Activated CD8-positive, alpha-beta T cell treated with anti-CD3 and anti-CD28 coated beads for 36 hours (primary cell): Measurements from ENCODE around the gene CDC123. TPM values are rescaled to one million over a fixed set of nuclear protein-coding genes. Genes with fewer than 3 reads are reported as not detected.
"Not testable (repeated sequence)": the region's sequence is repeated elsewhere in the genome, so short reads cannot be mapped to it uniquely, and the experiment has no call there.

ENCODE experiments used
- ATAC-seq: fragments of 200-7000 bp; cut with Tn5 transposase; one replicate; pipeline ENCODE4 v1.10.0; 2021; ENCODE audit warnings: mild to moderate bottlenecking, moderate library complexity
- CTCF ChIA-PET: fragments of 350-600 bp; sonication (Branson Sonifier 250); formaldehyde crosslinking; loops from one replicate; lab custom pipeline; 2021; ENCODE audit warnings: antibody characterized with exemption; lab: Charles Lee
- POLR2A ChIA-PET: fragments of 350-600 bp; sonication (Branson Sonifier 250); formaldehyde crosslinking; loops from one replicate; lab custom pipeline; 2021; ENCODE audit warnings: antibody characterized with exemption; lab: Charles Lee
- DNase-seq: peaks from one replicate; pipeline ENCODE4 v3.0.0-alpha.2; 2020
- H3K27ac Mint-ChIP-seq: one replicate; pipeline ENCODE4 v1.8.0; 2021; ENCODE audit warnings: mild to moderate bottlenecking, mixed read lengths
- H3K27me3 Mint-ChIP-seq: one replicate; pipeline ENCODE4 v1.8.0; 2021; ENCODE audit warnings: mixed read lengths
- H3K36me3 Mint-ChIP-seq: one replicate; pipeline ENCODE4 v1.8.0; 2021; ENCODE audit warnings: low read depth, mixed read lengths
- H3K4me1 Mint-ChIP-seq: one replicate; pipeline ENCODE4 v1.8.0; 2021; ENCODE audit warnings: low read depth, mixed read lengths
- H3K4me3 Mint-ChIP-seq: one replicate; pipeline ENCODE4 v1.8.0; 2021; ENCODE audit warnings: mild to moderate bottlenecking, moderate library complexity, mixed read lengths
- H3K9me3 Mint-ChIP-seq: one replicate; pipeline ENCODE4 v1.8.0; 2021; ENCODE audit warnings: mixed read lengths
- intact Hi-C: fragments of 100-400 bp; cut with micrococcal nuclease; formaldehyde crosslinking; loops from one replicate; pipeline ENCODE4 v1.10.0; 2022
- total RNA-seq, 2 experiments: library from RNA; stranded (reverse); gene quantifications; one replicate each; pipeline ENCODE4 v1.2.3, GENCODE V29; 2021
- TF ChIP-seq, protein P1 (sequence below): fragments of 200-600 bp; IDR thresholded peaks from one replicate; pipeline ENCODE4 v1.8.0; 2022; ENCODE audit warnings: antibody characterized with exemption, mild to moderate bottlenecking

CDC123 gene
- total RNA-seq, 2 experiments from 2014 or later, result 123 to 125 TPM

DNA sequence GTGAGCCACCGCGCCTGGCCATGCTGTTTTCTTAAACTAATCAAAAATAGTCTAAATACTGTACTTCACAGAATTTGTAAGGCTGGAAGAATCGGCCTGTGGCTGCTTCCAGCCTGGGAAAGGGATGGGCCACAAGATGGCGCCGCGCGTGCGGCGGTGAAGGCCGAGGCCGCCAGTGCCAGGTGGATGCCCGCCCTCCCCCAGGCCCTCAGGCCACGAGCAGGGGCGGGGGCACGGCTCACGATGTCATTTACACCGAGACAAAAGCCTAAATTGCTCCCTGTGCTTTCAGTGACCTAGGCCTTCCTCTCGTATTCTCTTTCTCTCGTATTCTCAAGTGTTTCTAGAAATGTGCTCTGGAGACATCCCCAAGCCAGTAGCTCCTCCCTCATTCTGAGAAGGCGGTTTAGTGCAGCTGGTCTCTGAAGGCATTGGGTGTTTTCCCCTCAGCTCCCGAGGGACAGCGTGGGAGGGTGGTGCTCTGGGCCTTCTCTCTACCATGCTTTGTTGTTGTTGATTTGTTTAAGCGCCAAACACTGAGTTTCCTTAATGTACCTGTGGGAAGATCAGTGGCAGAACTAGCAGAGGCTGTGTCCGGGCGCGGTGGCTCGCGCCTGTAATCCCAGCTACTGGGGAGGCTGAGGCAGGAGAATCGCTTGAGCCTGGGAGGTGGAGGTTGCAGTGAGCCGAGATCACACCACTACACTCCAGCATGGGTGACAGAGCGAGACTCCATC, 68.4 kb downstream of the CDC123 start:
- Mint-ChIP-seq H3K9me3 (no peaks in the 10 kb centered on the region), H3K36me3 (peaks cover 3% of the 10 kb centered on the region), H3K27ac (peak overlapping the region; percentile 85), H3K27me3 (no peaks in the 10 kb centered on the region), H3K4me1 (peaks cover 24% of the 10 kb centered on the region), H3K4me3 (peak overlapping the region; percentile 30)
- TF ChIP-seq, protein P1, sequence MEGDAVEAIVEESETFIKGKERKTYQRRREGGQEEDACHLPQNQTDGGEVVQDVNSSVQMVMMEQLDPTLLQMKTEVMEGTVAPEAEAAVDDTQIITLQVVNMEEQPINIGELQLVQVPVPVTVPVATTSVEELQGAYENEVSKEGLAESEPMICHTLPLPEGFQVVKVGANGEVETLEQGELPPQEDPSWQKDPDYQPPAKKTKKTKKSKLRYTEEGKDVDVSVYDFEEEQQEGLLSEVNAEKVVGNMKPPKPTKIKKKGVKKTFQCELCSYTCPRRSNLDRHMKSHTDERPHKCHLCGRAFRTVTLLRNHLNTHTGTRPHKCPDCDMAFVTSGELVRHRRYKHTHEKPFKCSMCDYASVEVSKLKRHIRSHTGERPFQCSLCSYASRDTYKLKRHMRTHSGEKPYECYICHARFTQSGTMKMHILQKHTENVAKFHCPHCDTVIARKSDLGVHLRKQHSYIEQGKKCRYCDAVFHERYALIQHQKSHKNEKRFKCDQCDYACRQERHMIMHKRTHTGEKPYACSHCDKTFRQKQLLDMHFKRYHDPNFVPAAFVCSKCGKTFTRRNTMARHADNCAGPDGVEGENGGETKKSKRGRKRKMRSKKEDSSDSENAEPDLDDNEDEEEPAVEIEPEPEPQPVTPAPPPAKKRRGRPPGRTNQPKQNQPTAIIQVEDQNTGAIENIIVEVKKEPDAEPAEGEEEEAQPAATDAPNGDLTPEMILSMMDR, result peak; percentile 73
- ATAC-seq, result peak; percentile 92
- ChIA-PET POLR2A (no interaction called here), CTCF (interaction anchor here (0.6 to 3.3 kb wide), 17 partner anchors 13 to 447 kb away, joined by 3 to 38 read pairs (median 3); no protein-coding TSS in a partner anchor)
- DNase-seq, result peak; percentile 89
- intact Hi-C loops, result loop anchor here (5.0 kb wide), 2 partner anchors 393 to 448 kb away; no protein-coding TSS in a partner anchor

DNA sequence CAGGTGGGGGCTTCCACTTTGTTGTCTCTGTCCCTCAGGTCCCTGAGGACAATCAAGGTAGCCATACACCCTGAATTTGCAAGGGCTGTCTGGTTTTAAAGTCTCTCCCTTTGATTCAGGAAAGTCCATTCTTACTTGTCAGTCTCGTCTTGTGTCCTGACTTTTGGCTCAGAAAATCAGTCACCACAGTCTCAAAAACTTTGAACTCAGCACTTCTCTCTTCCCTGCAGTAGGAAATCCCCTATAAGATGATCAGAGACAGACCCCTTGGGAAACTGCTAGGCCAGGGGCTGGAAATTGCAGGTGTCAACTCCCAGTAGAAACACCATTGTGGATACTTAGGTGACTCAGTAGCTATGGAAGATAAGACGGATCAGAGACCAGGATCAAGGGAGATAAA, 73.1 kb downstream of the CDC123 start:
- Mint-ChIP-seq H3K4me3 (no peak overlapping the region), H3K4me1 (peaks cover 14% of the 10 kb centered on the region), H3K36me3 (no peaks in the 10 kb centered on the region), H3K27ac (no peak overlapping the region), H3K27me3 (no peaks in the 10 kb centered on the region), H3K9me3 (no peaks in the 10 kb centered on the region)
- DNase-seq (no peak), ATAC-seq (no peak)
- CTCF ChIA-PET, result interaction anchor here (0.9 to 1.1 kb wide), 2 partner anchors 27 to 442 kb away, joined by 3 read pairs; no protein-coding TSS in a partner anchor
- TF ChIP-seq, protein P1, result no peak
- POLR2A ChIA-PET, result no interaction called here
- intact Hi-C loops, result no loop called here

DNA sequence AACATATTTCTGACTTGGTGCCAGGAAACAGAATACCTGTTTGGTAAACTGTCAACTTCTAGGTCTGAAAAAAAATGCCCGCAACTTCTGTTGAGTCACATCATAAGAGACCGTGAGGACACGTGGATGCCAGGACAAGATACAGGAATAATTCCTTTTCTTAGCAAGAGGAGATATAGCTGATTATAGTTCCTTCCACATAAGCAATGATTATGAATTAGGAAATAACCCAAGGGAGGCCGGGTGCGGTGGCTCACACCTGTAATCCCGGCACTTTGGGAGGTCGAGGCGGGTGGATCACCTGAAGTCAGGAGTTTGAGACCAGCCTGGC, 75.2 kb downstream of the CDC123 start:
- TF ChIP-seq, protein P1, result no peak
- Mint-ChIP-seq H3K36me3 (no peaks in the 10 kb centered on the region), H3K4me3 (no peak overlapping the region), H3K9me3 (no peaks in the 10 kb centered on the region), H3K27ac (no peak overlapping the region), H3K4me1 (no peaks in the 10 kb centered on the region), H3K27me3 (no peaks in the 10 kb centered on the region)
- no peak for ATAC-seq
- CTCF ChIA-PET, result no interaction called here
- intact Hi-C loops, result no loop called here
- POLR2A ChIA-PET, result no interaction called here
- DNase-seq, result no peak

- H3K9me3 Mint-ChIP-seq, H3K27ac Mint-ChIP-seq, POLR2A ChIA-PET, H3K4me1 Mint-ChIP-seq, H3K36me3 Mint-ChIP-seq, H3K4me3 Mint-ChIP-seq, H3K27me3 Mint-ChIP-seq, CTCF ChIA-PET, DNase-seq, ATAC-seq, intact Hi-C loops: not testable (repeated sequence)
Measured at GRCh38 chr10:12277862-12278261, 81.9 kb downstream of the CDC123 start.

- H3K4me1 Mint-ChIP-seq, result no peaks in the 10 kb centered on the region
- H3K9me3 Mint-ChIP-seq, result no peaks in the 10 kb centered on the region
- no peak overlapping the region for H3K27ac Mint-ChIP-seq
- no peak overlapping the region for H3K4me3 Mint-ChIP-seq
- no peaks in the 10 kb centered on the region for H3K36me3 Mint-ChIP-seq
- intact Hi-C loops, result no loop called here
- CTCF ChIA-PET, result interaction anchor here (1.0 kb wide), 1 partner anchor 65 kb away, joined by 3 read pairs; no protein-coding TSS in a partner anchor
- no peak for DNase-seq
- no peak for ATAC-seq
- H3K27me3 Mint-ChIP-seq, result no peaks in the 10 kb centered on the region
- TF ChIP-seq, protein P1, result no peak
- POLR2A ChIA-PET, result no interaction called here
Measured at GRCh38 chr10:12279281-12279680, 83.3 kb downstream of the CDC123 start.
